C4-2B (cell line): ENCODE measurements around the gene LIX1L.

Experiments
- H3K27ac ChIP-seq: fragments of 450-650 bp; 2 replicates; pipeline ENCODE4 v1.5.1; 2017
- CTCF ChIP-seq: fragments of 450-650 bp; conservative IDR thresholded peaks from 2 replicates; pipeline ENCODE4 v1.5.1; 2017; ENCODE audit warnings: mild to moderate bottlenecking
- ZFX ChIP-seq: fragments of 450-650 bp; IDR thresholded peaks from 2 replicates; pipeline ENCODE4 v1.6.1; 2017

The LIX1L gene

GRCh38 chr1:145991735-145992412 is 34.1 kb upstream of the LIX1L start:
- TF ChIP-seq ZFX (no peak), CTCF (no peak)
- H3K27ac ChIP-seq, result no peak overlapping the region

DNA sequence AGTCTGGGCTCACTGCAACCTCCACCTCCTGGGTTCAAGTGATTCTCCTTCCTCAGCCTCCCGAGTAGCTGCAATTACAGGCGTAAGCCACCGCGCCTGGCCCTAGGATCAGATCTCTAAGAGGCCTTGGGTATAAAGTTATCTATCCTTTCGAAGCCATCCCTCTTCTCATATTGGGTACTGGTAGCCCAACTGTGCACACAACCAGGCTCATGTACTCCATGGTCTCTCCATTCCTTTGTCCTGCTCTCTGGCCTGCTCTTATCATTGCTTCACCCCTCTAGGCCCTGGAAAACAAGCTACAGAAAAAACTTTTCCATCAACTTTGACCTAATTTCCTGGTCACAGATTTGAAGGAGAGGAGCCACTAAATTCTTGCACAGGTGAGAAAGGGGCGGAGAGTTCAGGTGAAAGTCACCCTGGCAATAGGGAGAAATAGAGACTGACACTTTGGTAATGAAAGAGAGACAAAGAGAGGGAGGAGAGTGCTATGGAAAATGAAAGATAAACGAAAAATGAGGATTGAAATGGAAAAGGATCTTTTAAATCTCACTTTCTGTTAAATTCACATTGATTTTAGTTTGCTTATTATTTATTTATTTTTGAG is 32.5 kb upstream of the LIX1L start:
- TF ChIP-seq ZFX (no peak), CTCF (no peak)
- no peak overlapping the region for H3K27ac ChIP-seq

DNA sequence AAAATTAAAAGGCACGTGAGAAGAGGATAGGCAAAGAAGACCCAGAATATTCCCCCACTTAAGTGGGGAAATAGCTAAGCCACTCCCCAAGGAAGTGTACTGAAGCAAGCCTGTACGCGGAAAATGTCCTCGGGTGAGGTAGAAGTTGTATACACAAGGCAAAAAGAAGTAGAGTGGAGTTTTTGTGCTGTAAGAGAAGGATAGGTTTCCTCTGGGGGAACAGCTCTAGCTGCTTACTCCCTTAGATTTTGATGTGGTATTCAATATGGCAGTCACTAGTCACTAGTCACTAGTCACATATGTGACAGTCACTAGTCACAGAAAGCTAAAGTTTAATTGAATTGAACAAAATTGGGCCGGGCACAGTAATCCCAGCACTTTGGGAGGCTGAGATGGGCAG is 31.0 kb upstream of the LIX1L start:
- H3K27ac ChIP-seq, result no peak overlapping the region
- no peak for TF ChIP-seq CTCF
- TF ChIP-seq ZFX, result no peak

- H3K27ac ChIP-seq, result no peak overlapping the region
- TF ChIP-seq ZFX (no peak), CTCF (no peak)
Observed at GRCh38 chr1:145987926-145988325, 30.1 kb upstream of the LIX1L start.

DNA sequence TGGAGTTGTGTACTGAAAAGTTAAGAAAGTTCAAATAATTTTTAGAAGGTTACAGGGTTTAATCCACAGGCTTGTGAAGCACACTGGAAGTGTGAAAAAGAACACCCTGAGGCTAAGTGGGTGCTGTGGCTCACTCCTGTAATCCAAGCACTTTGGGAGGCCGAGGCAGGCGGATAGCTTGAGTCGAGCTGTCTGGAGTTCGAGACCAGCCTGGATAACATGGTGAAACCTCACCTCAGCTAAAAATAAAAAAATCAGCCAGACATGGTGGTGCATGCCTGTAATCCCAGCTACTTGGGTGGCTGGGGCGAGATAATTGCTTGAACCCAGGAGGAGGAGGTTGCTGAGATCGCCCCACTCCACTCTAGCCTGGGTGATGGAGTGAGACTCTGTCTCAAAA is 28.7 kb upstream of the LIX1L start:
- TF ChIP-seq ZFX, result no peak
- no peak for TF ChIP-seq CTCF

GRCh38 chr1:145985502-145986439 is 28.0 kb upstream of the LIX1L start:
- TF ChIP-seq ZFX (no peak), CTCF (no peak)
- H3K27ac ChIP-seq, result peak overlapping the region; percentile 38

More for the DNA sequence above, 28.7 kb upstream of the LIX1L start:
- peak overlapping the region; percentile 10; the same call in 1 of the 2 replicates for H3K27ac ChIP-seq

GRCh38 chr1:145985129-145985501 is 27.3 kb upstream of the LIX1L start:
- no peak for TF ChIP-seq ZFX
- TF ChIP-seq CTCF, result no peak
- peak overlapping the region; percentile 38 for H3K27ac ChIP-seq
